Esophagus muscularis mucosa (tissue), 4 donors: Measurements from ENCODE around the gene RTL10. TPM values are rescaled to one million over a fixed set of nuclear protein-coding genes. Genes with fewer than 3 reads are reported as not detected.

Source experiments
- DNase-seq: peaks from one replicate; pipeline ENCODE4 v3.0.0-alpha.2; 2017; ENCODE audit errors: extremely low spot score
- H3K27ac ChIP-seq, 4 donors: fragments of 200-600 bp; sonication (generic); replicated peaks in 1 of 4; 1 replicate in 3 of 4; 2 replicates in 1 of 4; pipeline ENCODE4 v1.5.1; 2016 to 2019; ENCODE audit warnings: mild to moderate bottlenecking in 1 of 4
- H3K27me3 ChIP-seq, 4 donors: fragments of 200-600 bp; sonication (generic); one replicate each; pipeline versions ENCODE4 v1.5.1 to v1.6.0; 2016 to 2019
- H3K36me3 ChIP-seq, 4 donors: fragments of 200-600 bp; sonication (generic); one replicate each; pipeline ENCODE4 v1.5.1; 2016 to 2019
- H3K4me1 ChIP-seq, 4 donors: fragments of 200-600 bp; sonication (generic); one replicate each; pipeline ENCODE4 v1.5.1; 2016 to 2019
- H3K4me3 ChIP-seq, 4 donors: fragments of 200-600 bp; sonication (generic); 1 replicate in 2 of 4; 2 replicates in 2 of 4; pipeline ENCODE4 v1.5.1; 2016 to 2019; ENCODE audit warnings: mild to moderate bottlenecking in 4 of 4, moderate library complexity in 1 of 4
- H3K9me3 ChIP-seq, 4 donors: fragments of 200-600 bp; sonication (generic); 1 replicate in 3 of 4; 2 replicates in 1 of 4; pipeline ENCODE4 v1.5.1; 2016 to 2019
- CTCF ChIP-seq, 3 experiments: fragments of 200-600 bp in 2 of 3; fragments of 450-650 bp in 1 of 3; sonication (generic) in 2 of 3; IDR thresholded peaks; one replicate each; pipeline ENCODE4 v1.5.1; 2017 to 2019; ENCODE audit warnings: antibody characterized with exemption in 3 of 3, mild to moderate bottlenecking in 2 of 3, moderate library complexity in 1 of 3
- EP300 ChIP-seq: sonication (generic); formaldehyde crosslinking; IDR thresholded peaks from one replicate; pipeline ENCODE4 v1.6.1; 2017; ENCODE audit warnings: antibody characterized with exemption
- POLR2A ChIP-seq: fragments of 450-650 bp; IDR thresholded peaks from one replicate; pipeline ENCODE4 v1.6.1; 2017; ENCODE audit warnings: antibody characterized with exemption, moderate library complexity, mild to moderate bottlenecking, low read depth
- POLR2AphosphoS5 ChIP-seq, 2 donors: sonication (generic); formaldehyde crosslinking; IDR thresholded peaks; one replicate each; pipeline ENCODE4 v1.6.1; 2017; ENCODE audit warnings: antibody characterized with exemption in 2 of 2
- WGBS: methylation state at CpG from one replicate; pipeline ENCODE4 v1.1.5; 2018; 5-methylcytosine and 5-hydroxymethylcytosine counted together
- intact Hi-C: fragments of 100-400 bp; cut with DNase I; formaldehyde crosslinking; loops from one replicate; pipeline ENCODE4 v1.15.1; 2023
- total RNA-seq, 4 donors: library from RNA; depleted of rRNA; stranded (reverse); fragments of >200 nt; gene quantifications; one replicate each; pipeline versions ENCODE4 v1.1.0 to v1.2.1, GENCODE V29; 2016

Gene RTL10
- total RNA-seq, 4 donors from 2014 or later = 5.6 to 14.8 (median 11.1) TPM

- WGBS = 98% methylated on average over 3 of the region's 7 CpGs
- H3K27me3 ChIP-seq = no peaks in the 10 kb centered on the region
- no peaks in the 10 kb centered on the region for H3K9me3 ChIP-seq
- H3K4me3 ChIP-seq = no peak overlapping the region
- peaks cover 8 to 92% (median 49%) of the 10 kb centered on the region in 4 donors for H3K36me3 ChIP-seq
- intact Hi-C loops = no loop called here
- H3K27ac ChIP-seq = no peak overlapping the region
- TF ChIP-seq POLR2AphosphoS5 (IDR thresholded peaks at IDR 0.05) (no peak), CTCF (IDR thresholded peaks at IDR 0.05) (no peak), POLR2A (no peak), EP300 (no peak)
- H3K4me1 ChIP-seq = no peaks in the 10 kb centered on the region
- DNase-seq = no peak
These were observed 47.6 kb upstream of the RTL10 start for GRCh38 chr22:19902245-19902715.

DNA sequence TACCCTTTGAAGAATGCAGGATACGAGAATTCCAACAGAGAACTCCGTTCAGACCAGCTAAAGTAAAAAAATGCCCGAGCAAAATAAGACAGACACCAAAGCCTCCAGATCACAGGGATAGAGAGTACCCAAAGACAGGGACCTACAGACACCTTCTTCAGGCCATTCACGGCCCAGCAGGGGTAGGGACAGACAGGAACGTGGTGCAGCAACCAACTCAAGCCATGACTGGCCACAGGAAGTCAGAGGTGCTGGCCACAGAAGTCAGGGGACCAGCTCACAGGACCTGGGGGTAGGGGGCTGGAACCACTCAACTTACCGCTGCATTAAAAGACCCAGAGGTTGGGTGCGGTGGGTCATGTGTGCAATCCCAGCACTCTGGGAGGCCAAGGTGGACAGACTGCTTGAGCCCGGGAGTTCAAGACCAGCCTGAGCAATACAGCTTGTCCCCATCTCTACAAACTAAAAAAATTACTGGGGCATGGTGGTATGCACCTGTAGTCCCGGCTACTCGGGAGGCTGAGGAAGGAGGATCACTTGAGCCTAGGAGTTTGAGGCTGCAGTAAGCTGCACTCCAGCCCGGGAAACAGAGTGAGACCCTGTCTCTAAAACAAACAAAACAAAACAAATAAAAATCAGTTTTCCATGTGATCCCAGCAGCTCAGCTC is 47.0 kb upstream of the RTL10 start:
- WGBS = 85% methylated on average over 8 of the region's 11 CpGs
- no peaks in the 10 kb centered on the region for H3K9me3 ChIP-seq
- intact Hi-C loops = no loop called here
- no peak overlapping the region for H3K4me3 ChIP-seq
- H3K36me3 ChIP-seq = peaks cover 8 to 92% (median 54%) of the 10 kb centered on the region in 4 donors
- no peaks in the 10 kb centered on the region for H3K27me3 ChIP-seq
- no peak for DNase-seq
- TF ChIP-seq EP300 (no peak), POLR2AphosphoS5 (IDR thresholded peaks at IDR 0.05) (no peak), POLR2A (no peak), CTCF (IDR thresholded peaks at IDR 0.05) (no peak)
- H3K4me1 ChIP-seq = no peaks in the 10 kb centered on the region
- H3K27ac ChIP-seq = no peak overlapping the region

- no peak overlapping the region for H3K27ac ChIP-seq
- intact Hi-C loops = no loop called here
- DNase-seq = no peak
- WGBS = 87% methylated on average over 4 of the region's 13 CpGs
- H3K4me1 ChIP-seq = no peaks in the 10 kb centered on the region
- no peaks in the 10 kb centered on the region for H3K27me3 ChIP-seq
- no peak overlapping the region for H3K4me3 ChIP-seq
- no peaks in the 10 kb centered on the region for H3K9me3 ChIP-seq
- TF ChIP-seq EP300 (no peak), CTCF (IDR thresholded peaks at IDR 0.05) (no peak), POLR2AphosphoS5 (IDR thresholded peaks at IDR 0.05) (no peak), POLR2A (no peak)
- peaks cover 4 to 90% (median 54%) of the 10 kb centered on the region in 4 donors for H3K36me3 ChIP-seq
These were observed 46.2 kb upstream of the RTL10 start for GRCh38 chr22:19900707-19901436.

DNA sequence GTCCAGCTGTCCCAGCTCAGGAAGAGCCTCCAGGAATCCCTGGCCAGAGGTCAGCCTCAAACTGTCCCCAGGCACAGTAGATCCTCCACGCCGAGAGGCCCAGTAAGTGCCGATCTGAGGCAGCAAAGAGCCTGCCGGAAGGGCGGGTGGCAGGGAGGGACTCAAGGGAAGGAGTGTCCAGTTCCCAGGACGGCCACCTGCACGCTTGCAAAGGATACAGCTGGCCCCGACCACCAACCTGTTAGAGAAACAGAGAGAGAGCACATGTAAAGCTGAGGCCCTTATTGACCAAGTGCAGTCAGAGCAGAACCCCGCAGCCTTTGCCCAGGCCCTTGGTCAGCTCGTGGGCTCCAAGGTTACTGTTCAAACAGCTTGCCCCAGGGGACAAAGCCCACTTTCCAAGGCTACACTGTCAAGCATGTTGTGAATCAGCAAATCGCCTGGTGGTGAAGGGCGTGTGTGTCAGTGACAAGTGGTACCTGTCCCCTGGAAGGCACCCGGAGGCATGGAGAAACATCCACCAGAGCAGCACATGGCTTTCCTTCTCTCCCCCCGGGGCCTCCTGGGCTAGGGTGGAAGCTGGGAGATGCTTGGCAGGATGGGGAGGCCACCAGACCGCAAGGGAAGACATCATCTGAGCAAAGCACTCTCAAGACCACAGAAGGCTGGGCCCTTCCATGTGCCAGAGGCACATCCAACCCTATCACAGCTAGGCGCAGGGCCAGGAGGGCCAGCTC is 44.3 kb upstream of the RTL10 start:
- Histone ChIP-seq H3K27me3 (no peaks in the 10 kb centered on the region), H3K36me3 (peaks cover 0 to 90% (median 62%) of the 10 kb centered on the region in 4 donors)
- 85% methylated on average over 6 of the region's 16 CpGs for WGBS

More for the DNA sequence above, 44.3 kb upstream of the RTL10 start:
- TF ChIP-seq CTCF (IDR thresholded peaks at IDR 0.05) = no peak
- TF ChIP-seq POLR2AphosphoS5 (IDR thresholded peaks at IDR 0.05) = no peak
- Histone ChIP-seq H3K4me1 (no peaks in the 10 kb centered on the region), H3K9me3 (no peaks in the 10 kb centered on the region), H3K4me3 (no peak overlapping the region), H3K27ac (no peak overlapping the region)
- intact Hi-C loops = no loop called here
- DNase-seq = no peak
